ENCODE data around the gene CAMTA1.
A peak's percentile ranks its signal among the peaks of the same experiment; 100 is the strongest.

The CAMTA1 gene

DNA sequence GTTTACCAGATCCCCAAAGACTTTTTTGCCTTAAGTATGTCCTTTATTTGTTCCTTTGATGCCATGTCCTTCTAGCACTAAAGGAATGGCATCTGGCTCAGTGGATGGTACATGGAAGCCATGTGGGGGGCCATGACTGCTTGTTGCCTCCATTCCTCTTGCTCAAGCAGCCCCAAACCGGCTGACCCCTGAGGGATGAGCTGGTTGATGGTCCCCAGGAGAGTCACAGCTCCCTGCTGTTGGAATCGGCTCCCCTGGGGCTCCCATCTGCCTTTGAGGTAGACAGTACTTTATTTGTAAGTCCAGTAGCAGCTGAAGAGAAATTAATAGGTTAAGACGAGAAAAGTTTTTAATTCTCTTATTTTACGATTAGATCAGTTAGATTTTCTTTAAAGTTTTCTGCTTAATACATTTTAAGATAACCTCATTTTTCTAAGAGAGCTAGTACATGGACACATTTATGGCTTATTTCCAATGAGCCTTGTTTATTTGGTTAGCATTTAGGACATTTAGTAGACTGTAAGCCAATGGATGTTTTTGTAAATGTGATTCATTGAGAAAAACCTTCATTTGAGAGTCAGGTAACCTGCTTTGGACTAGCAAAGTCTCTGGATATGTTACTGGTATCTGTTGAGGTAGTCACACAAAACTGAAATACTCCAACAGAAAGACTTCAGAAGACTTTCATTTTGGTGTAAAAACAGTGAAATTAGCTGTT is 88.2 kb downstream of the CAMTA1 start:
- DNase-seq (ENCODE audit: low spot score) = no peak

DNA sequence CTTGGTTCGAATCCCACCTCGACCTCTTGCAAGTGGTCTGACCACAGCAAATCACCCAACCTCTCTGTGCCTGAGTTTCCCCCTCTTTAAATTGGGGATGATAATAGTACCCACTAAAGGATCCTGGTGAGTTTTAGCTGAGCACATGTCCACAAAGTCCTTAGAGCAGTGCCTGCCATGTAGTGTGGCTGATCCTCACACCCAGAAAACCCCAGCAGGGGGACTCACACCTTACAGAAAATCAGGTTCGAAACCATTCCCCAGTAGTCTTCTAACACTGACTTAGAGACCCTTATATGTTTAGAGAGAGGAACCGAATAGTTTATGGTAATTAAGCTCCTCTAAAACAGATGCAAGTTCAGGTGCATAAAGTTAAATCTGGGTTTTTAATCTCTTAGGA is 89.0 kb downstream of the CAMTA1 start:
- DNase-seq (ENCODE audit: low spot score) = no peak

DNA sequence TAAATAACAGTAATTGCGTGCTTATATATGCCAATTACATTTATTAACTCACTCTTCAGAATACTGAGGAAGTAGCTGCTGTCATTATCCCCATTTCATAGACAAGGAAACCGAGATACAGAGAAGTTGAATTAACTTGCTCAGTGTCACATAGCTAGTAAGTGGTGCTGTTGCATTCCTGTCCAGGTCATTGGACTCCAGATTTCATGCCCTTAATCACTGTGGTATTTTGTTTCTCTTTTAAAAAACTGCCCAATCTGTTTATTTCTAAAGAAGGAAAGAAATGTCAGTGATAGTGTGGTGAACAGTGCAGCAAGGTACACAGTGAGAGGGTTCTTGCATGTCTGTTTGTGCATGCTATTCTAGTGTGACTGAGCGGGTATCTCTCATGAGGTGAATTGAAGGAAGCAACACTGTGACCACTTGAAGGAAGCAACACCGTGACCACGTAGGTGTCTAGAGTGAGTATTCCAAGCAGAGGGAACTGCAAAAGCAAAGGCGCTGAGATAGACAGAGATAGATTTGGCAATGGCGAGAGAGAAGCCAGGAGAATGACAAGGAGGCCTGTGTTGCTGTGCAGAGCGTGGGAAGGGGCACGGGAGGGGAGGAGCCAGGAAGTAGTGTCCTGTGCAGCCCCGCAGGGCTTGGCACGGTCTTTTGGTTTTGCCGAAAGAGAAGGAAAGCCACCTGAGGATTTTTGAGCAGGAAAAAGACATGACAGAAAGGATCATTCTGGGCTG is 95.9 kb downstream of the CAMTA1 start:
- DNase-seq (ENCODE audit: low spot score) = no peak

DNA sequence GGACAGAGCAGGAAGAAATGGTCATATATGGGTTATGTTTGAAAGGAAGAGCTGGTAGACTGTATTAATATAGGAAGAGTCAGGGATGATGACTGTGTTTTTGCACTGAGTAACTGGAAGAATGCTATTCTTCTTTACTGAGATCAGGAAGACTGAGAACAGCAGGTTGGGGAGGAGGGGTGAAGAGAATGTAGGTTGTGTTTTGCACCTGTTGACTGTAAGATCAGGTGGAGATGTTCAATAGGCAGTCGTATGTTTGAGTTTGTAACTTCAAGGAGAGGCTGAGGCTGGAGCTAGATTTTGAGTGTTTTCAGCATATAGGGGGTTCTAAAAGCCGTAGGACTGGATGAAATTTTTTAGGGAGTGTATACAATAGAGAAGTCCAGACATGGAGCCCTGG is 97.2 kb downstream of the CAMTA1 start:
- no peak for DNase-seq (ENCODE audit: low spot score)

DNA sequence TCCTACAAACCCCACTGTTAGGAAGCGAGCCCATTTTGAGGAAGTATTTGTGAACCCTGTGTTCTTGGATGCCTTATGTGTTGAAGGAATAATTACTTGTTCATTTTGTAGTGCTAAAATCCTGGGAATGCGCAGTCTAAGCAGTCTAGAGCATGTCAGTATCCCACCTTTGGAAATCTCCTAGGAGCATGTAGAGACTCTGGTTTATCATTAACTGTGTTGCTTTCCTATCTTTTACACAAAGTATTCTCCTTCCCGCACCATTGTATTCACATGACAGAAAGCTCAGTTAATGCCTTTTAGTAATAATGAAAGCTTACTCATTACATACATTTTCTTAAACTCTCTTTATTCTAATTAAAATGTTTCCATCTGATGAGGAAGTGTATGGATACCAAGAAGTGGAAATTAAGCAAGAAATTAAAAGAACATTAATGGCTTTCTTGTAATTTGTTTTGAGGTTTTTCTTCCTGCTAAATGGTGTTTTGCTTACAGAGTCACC is 99.4 kb downstream of the CAMTA1 start:
- no peak for DNase-seq (ENCODE audit: low spot score)

DNA sequence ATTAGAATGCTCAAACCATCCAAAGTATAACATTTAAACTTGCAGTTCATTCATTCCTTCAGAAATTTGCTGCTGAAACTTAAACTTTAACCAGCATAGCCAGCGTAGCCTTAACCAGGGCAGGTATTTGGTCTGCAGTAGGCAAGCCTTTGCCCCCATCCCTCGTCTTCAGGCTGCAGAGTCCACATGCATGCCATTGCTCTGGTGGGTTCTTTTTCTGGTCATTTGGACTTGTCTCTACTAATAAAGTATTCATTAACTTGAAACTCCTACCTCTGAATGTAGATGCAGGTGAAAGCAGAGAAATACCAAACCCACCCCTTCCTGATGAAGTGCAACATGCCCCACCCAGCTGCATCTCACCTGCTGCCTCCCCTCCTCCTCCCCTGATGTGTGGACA is 100.2 kb downstream of the CAMTA1 start:
- no peak for DNase-seq (ENCODE audit: low spot score)

DNA sequence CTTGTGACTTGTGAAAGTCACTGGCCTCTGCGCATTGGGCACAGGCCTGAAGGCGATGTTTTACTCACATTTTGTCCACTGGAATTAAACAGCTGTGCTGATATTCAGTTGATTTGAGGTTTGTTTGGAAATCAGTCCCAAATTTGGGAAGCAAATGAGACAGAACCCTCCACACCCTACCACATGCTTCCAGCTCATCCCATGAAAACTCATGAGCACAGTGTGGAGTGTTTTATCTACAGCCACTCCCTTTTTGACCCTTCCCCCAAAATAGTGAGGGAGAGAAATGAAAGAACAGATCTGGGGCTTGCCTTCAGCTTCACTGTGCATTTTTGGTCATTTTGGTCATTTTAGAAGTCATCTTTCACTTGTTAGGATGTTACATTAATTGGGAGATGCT is 101.3 kb downstream of the CAMTA1 start:
- no peak for DNase-seq (ENCODE audit: low spot score)

DNA sequence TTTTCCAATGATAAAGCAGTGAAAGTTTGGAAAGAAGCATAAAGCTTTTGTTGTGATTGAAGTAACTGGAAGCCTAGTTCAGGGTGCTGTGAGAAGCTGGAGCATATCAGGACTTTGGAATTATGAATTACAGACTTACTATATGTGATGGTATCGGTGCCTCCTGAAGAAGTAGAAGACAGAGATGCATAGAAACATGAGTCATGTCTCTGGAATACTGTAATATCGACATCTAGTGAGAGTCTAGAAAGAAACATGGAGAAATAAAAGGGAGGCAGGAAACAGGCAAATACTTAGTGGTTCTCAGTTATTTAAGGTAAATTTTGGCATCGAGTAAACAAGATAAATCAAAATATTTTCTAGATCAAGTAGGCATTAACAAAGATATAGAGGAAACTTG is 103.0 kb downstream of the CAMTA1 start:
- DNase-seq (ENCODE audit: low spot score) = no peak

DNA sequence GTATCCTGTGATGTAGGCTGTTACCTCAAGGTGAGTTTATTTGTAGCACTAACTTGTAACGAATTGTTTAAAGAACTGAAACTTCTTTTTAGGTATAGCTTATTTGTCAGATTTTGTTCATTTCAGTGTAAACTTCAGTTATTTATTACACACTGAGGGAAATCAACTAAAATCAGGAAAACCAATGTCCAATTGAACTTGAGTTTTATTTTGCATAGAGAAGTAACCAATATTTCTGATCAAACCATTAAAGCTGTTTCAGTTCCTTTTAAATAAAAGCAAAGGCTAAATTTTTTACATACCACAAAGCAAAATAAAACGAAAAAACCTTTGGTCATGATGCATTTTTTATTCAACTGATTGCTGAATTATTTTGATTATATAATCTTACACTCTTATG is 103.6 kb downstream of the CAMTA1 start:
- DNase-seq (ENCODE audit: low spot score) = no peak

DNA sequence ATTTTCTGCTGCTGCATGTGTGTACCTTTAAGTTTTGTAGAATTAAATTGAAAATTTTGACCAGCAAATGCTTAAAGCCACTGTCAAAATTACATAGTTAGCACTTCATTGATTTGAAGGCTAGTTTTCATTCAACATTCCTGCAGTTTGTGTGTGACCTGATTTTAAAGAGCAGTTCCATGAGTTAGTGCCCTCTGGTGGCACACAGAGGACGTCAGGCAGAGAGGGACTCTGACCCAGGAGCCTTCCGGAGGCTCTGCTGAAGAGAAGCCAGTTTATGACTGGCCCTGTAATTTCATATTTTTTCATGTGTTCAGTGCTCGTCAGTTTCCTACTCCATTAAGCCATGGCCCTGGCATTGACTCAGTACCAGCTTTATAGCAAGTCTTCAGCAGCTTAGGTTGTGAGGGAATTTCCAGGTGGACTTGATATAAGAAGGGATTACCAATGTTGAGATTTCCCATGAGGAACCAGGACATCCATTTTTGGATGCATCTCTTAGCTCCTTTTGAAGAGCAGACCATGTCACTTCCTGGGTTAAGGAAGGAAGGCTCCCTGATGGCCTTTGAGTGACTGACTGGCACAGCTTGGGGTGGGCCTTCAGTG is 104.7 kb downstream of the CAMTA1 start:
- peak; percentile 15 for DNase-seq (ENCODE audit: low spot score)

DNA sequence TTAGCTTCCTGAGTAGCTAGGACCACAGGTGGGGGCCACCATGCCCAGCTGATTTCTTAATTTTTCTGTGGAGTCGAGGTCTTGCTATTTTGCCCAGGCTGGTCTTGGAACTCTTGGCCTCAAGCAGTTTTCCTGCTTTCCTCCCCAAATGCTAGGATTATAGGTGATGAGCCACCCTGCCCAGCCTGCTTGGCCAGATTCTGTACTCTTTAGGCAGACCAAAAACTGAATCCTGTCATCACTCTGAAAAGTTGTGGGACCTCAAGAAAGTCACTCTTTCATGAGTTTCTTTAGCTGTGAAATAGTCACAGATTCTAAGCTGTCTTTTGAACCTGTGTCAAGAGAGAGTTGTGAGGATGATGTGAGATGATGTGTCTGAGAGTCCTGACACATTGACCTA is 105.4 kb downstream of the CAMTA1 start:
- no peak for DNase-seq (ENCODE audit: low spot score)

DNA sequence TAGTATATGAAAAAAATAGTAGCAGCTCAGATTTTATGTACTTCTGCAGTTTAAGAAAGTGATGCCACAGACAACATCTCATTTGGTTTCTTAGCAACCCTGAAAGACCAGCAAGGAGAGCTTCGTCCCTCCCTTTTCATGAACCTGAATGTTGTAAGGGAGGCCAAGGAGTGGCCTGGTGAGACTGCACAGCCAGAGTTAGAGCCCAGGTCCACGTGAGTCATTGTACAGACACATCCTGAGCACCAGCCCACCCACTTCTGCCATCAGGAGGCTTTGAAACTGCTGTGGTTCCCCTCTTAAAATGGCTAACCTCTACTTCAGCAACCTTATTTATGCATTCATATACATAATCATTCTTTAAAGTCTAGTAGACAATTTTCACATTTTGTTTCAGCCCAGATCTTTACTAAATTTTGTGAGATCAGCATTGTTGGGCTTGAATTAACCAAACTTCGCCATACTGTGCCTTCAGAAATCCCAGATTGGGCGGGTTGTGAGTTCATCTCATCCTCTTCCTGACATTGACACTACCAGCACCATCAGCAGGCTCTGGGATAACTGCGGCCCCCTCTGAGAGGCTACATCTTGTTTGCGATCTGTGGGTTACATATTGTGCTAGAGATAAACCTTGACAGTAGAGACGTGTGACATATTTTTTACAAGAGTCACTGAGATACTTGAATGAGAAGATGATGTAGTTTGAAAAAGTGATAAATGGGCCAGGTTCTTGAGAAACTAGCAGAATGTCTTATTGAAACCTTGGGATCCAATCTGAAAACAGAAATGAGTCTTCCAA is 106.7 kb downstream of the CAMTA1 start:
- DNase-seq (ENCODE audit: low spot score) = no peak

DNA sequence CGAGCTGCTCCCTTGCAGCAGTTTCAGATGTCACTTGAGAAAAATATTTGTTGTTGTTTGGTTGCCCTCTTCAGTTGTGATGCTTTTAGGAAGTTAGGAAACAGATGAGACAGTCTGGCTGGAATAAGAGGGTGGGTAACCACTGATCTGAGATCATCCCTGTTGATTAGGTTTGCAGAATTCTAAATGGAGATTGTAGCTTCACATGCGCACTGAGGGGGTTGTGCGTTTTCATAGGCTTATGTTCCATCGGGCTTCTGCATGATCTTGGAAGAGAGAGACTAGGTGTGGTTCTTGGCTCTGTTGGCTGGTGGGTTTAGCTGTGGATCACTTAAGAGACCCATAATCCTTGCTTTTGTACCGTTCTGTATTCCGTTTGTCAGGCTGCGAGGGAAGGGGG is 108.1 kb downstream of the CAMTA1 start:
- DNase-seq (ENCODE audit: low spot score) = no peak

DNA sequence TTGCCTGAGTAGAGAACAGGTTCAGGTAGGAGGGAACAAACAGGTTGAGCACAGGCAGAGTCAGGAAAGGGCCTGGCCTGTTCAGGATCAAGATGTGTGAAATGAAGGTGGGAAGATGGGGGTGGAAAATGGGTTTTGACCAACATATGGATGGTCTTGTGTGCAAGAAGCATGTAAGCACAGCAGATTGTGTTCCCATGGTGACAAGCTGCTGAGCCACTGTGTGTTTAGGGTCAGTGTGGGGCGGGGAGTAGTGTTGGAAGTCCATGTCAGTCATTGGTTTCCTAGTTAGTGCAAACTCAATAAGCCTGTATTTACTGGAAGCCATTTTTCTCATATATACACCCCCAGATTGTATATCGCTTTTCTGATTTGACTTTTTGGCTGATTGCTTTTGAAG is 111.9 kb downstream of the CAMTA1 start:
- DNase-seq (ENCODE audit: low spot score) = no peak

DNA sequence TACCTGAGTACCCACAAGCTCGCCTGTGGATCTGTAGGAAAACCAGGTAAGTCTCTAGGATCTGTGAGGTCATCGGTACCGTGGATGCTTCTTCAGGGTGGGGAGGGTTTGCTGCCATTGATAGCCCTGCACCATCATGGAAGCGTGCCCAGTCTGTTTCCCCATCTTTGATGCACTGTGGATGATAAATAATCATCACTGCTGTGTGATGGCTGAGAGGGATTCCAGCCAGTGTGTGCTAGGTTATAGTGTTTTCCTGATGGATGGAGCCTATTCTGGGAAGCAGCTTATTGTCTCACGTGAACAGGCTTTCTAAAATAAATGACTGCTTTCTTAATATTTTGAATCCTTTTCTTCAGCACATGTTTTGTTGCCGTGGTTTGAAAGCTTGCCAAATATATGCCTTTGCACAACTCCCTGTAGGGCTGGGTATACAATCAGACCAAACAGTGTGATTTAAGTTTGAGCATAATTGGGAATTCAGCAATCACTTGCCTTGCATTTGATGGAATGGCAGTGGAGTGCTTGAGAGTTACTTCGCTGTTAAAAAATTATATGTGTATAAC is 113.8 kb downstream of the CAMTA1 start:
- DNase-seq (ENCODE audit: low spot score) = no peak

DNA sequence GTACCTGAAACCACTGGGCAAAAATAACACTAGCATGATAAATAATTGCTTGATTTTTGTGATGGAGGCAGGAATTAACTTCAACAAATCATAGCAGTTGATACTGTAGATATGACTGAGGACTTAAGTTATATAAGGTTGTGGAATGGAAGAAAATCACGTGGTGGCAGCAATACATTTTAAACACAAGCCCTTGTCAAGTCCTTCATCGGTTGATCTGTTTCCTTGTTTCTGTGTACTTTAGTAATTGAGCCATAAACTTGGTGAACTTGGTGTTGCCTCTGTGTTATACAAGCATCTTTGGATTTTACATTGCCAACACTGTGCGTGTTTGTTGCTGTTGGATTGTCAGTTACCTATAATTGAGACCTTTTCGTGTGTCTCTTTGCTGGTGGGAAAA is 114.4 kb downstream of the CAMTA1 start:
- DNase-seq (ENCODE audit: low spot score) = no peak

DNA sequence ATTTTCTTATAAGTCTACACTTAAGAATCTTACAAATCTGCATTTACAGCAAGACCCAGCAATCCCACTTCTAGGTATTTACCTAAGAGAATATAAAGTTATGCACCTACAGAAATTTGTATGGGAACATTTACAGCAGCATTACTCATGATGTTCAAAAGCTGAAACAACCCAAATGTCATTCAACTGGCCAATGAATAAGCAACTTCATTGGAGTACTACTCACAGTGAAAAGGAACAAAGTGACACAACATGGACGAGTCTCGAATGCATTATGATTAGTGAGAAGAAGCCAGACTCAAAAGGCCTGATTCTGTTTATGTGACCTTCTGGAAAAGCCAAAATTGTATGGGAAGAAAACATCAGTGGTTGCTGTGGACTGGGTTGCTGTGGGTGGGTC is 116.9 kb downstream of the CAMTA1 start:
- DNase-seq (ENCODE audit: low spot score) = no peak

DNA sequence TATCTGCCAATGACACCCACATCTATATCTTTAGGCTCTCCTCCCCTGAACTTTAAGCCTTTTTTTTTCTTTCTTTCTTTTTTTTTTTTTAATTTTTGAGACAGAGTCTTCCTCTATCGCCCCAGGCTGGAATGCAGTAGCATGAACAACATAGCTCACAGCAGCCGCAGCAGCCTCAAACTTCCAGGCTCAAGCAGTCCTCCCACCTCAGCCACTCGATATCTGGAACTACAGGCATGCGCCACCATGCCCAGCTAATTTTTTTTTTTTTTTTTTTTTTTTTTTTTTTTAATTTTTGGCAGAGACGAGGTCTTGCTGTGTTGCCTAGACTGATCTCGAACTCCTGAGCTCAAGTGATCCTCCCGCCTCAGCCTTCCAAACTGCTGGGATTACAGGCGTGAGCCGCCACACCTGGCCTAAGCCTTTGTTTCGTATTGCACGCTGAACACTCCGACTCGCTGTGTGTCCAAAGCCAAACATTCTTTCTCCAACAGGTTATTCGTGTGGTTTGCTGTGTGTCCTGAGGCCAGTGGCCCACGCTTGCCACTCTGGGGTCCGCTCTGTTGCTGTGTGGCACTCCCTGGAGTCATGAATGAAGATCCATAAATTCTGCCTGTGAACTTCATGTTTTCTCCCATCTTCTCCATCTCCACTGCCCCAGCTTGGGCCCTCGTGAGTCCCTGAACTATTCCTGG is 119.4 kb downstream of the CAMTA1 start:
- DNase-seq (ENCODE audit: low spot score) = no peak

DNA sequence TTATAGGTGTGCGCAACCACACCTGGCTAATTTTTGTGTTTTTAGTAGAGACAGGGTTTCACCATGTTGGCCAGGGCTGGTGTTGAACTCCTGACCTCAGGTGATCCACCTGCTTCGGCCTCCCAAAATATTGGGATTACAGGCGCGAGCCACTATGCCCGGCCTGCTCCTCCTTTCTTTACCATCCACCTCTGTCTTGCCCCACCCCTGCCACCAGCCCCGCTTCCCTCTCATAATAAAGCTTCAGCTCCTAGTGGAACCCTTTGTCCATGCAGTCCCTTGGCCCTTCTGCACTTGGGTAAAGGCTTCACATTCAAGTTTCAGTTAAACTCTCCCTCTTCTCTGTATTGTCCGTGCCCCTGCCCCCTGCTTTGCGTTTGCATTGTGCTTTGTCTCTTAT is 120.1 kb downstream of the CAMTA1 start:
- DNase-seq (ENCODE audit: low spot score) = no peak

DNA sequence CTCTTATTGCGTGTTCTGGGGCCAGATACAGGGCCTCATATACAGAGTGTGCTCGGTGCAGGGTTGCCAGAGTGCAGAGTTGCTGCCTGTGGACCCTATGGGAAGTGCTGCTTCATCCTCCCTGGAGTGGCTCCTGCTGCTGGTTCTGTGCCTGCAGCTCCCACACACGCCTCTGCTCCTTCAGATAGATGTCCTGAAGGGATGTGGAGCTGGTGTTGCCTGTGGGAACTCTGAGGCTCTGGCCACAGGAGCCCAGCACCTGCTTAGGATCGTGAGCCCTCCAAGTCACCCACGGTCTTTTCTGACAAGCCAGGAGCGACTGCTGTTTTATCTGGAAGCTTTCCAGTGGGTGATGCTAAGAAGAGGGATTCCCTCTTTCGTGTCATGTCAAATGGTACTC is 120.5 kb downstream of the CAMTA1 start:
- no peak for DNase-seq (ENCODE audit: low spot score)

DNA sequence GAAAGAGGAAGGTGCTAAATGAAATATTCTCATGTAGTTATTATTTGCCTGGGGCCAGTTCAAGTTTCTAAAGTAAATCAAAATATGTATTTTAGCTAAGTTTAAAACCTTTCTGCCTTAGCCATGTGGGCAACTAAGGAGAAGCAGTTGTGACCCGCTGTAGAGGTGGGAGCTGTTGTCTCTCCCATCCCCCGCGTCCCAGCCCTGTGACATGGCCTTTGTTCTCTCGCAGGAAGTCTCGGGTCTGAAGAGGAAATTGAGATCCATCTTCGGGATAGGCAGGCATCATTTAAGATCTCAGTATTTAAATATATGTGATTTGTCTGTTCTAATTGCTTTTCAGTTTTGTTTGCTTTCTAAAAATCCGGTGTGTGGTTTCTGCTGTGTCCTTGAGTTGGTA is 121.5 kb downstream of the CAMTA1 start:
- DNase-seq (ENCODE audit: low spot score) = no peak

DNA sequence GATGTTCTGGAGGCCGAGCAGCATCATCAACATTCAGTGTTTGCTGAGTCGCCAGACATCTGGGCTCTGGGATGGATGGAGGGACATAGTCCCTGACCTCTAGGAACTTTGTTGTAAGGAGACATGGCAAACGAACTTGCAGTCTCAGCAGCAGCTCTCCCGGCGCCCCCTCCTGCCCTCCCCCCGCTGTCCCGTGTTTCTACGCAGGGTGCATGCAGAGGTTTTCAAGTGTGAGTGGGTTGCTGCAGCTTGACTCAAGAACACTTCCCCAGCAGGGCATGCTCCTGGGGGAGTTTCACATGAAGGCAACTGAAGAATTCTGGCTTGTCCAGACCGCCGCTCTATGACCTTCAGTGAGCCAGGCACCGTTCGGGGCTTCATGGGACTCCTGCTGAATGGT is 121.9 kb downstream of the CAMTA1 start:
- no peak for DNase-seq (ENCODE audit: low spot score)

Measured in CD4-positive, alpha-beta T cell treated with Interleukin-6 at 100 ng/mL for 8 hours (primary cell).